Measurements from ENCODE around the gene ASB7.

DNA sequence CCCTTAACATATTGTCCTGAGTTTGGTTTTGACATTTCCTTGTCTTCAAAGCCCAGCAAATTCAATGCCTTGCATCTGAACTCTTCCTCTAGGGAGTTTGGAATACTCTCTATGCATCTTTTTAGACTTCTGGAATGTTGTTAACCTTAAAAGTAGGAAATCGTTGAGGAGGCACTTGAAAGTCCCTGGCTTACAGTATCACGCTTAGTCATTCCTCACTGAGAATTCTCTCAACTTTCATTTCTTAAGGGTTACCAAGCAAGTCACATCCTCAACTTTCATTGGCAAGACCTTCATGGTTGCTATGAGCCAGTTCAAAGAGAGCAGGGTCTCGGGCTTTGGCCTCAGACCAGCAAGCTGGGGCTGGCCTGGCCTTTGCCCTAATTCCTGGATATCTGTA lies 89.9 kb downstream of the ASB7 start:
- TF ChIP-seq FOXK2 (IDR thresholded peaks at IDR 0.05) (no peak), SP1 (IDR thresholded peaks at IDR 0.05) (no peak), ARNT (IDR thresholded peaks at IDR 0.05) (no peak), CTBP1 (IDR thresholded peaks at IDR 0.05; ENCODE audit: borderline replicate concordance) (no peak), FOXM1 (IDR thresholded peaks at IDR 0.05; ENCODE audit: borderline replicate concordance) (no peak), BHLHE40 (IDR thresholded peaks at IDR 0.05; ENCODE audit: borderline replicate concordance) (no peak), NFRKB (IDR thresholded peaks at IDR 0.05) (no peak), SUZ12 (IDR thresholded peaks at IDR 0.05) (no peak), ELF4 (IDR thresholded peaks at IDR 0.05) (no peak), LEF1 (IDR thresholded peaks at IDR 0.05; ENCODE audit: borderline replicate concordance) (no peak), L3MBTL2 (conservative IDR thresholded peaks at IDR 0.05) (no peak), FOXA1 (IDR thresholded peaks at IDR 0.05) (no peak)
- TF ChIP-seq, protein P1, sequence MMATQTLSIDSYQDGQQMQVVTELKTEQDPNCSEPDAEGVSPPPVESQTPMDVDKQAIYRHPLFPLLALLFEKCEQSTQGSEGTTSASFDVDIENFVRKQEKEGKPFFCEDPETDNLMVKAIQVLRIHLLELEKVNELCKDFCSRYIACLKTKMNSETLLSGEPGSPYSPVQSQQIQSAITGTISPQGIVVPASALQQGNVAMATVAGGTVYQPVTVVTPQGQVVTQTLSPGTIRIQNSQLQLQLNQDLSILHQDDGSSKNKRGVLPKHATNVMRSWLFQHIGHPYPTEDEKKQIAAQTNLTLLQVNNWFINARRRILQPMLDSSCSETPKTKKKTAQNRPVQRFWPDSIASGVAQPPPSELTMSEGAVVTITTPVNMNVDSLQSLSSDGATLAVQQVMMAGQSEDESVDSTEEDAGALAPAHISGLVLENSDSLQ (IDR thresholded peaks at IDR 0.05): no peak
